K562 (cell line): ENCODE measurements around the gene IKBKE.

Source experiments
- ETS1 ChIP-seq: conservative IDR thresholded peaks from 2 replicates; pipeline ENCODE4 v1.6.1; 2011; ENCODE audit warnings: low read depth, mild to moderate bottlenecking, low read length; ENCODE audit not compliant: control insufficient read depth
- NFIC ChIP-seq: fragments of 450-650 bp; IDR thresholded peaks from 2 replicates; pipeline ENCODE4 v1.6.1; 2017; ENCODE audit warnings: mild to moderate bottlenecking, inconsistent platforms
- REST ChIP-seq, 2 experiments: fragments of 450-650 bp; formaldehyde crosslinking in 1 of 2; IDR thresholded peaks; 2 replicates each; pipeline versions ENCODE4 v1.4.0 to v1.6.1; 2014 to 2020; ENCODE audit warnings: mild to moderate bottlenecking in 2 of 2, borderline replicate concordance in 1 of 2, low read depth in 1 of 2
- TFE3 ChIP-seq: fragments of 450-650 bp; formaldehyde crosslinking; IDR thresholded peaks from 2 replicates; pipeline ENCODE4 v1.4.0; 2020; ENCODE audit warnings: mild to moderate bottlenecking, mixed read lengths

- TF ChIP-seq TFE3 (CRISPR knock-in tag) (no peak), REST (IDR thresholded peaks at IDR 0.05; ENCODE audit: borderline replicate concordance) (no peak), REST (CRISPR knock-in tag; IDR thresholded peaks at IDR 0.05; ENCODE audit: low read depth) (no peak), ETS1 (no peak), NFIC (no peak)
Observed at GRCh38 chr1:206512851-206513180, 42.5 kb downstream of the IKBKE start.
